ENCODE measurements around the gene WRAP73.

The WRAP73 gene

DNA sequence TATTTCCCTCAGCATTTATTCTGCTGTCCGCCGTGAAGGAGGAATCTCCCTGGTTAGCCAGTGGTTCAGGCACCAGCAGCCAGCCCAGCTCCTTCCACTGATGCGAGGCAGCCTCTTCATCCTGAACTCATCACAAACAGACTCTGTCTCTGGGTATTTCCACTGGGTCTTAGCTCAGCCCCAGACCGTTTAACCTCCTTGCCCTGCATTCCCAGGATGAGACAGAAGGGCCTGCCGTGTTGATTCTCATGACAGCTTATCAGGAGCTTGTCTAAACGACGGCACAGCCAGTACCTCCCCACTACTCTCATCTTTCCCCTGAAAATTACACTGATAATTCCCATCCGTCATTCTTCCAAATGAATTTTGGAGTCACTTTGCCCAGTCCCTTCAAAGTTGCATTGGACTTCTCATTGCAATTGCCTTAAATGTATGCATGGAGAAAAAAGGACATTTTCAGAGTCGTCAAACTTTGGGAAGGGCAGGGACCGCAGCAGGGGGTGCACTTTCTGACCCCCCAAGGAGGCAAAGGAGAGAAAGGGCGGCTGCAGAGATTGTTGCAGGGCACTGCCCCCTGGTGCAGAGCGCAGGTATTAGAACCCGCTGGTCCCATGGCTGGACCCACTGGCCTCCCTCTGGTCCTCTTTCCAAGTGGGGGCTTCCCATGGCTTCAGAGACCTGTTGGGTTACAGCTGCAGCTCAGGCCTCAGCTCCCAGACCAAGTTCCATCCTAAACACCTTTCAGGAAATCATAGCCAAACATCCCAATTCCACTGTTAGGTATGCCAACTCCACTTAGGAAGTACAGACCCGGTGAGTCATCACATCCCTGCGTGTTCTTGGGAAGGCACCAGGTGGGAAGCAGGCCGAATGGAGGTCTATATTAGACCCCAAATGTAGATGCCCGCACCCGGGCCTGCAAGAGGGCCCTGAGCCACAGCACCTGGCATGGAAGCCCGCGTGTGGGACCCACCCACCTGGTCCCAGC is 34.9 kb downstream of the WRAP73 start:
- DNase-seq (ENCODE audit: low read depth in 2 of 3, low spot score in 2 of 3) = no peak

DNA sequence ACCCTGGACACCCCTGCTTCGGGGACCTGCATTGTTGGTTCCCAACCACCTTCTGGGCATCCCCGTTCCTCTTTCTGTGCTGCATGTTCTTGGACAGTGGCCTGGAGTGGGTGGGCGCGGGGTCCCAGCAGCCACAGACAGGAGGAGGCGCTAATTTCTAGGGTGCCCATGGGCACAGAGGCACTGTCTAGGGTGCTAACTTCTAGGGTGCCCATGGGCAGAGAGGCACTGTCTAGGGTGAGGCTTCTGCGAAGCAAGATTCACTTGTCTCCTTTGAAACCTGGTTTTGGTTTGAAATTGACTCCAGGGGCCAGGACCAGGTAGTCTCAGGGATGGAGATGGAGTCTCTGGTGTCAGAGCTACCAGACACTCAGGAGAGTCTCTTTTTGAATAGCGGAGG is 37.8 kb downstream of the WRAP73 start:
- DNase-seq (ENCODE audit: low read depth in 2 of 3, low spot score in 2 of 3) = no peak

DNA sequence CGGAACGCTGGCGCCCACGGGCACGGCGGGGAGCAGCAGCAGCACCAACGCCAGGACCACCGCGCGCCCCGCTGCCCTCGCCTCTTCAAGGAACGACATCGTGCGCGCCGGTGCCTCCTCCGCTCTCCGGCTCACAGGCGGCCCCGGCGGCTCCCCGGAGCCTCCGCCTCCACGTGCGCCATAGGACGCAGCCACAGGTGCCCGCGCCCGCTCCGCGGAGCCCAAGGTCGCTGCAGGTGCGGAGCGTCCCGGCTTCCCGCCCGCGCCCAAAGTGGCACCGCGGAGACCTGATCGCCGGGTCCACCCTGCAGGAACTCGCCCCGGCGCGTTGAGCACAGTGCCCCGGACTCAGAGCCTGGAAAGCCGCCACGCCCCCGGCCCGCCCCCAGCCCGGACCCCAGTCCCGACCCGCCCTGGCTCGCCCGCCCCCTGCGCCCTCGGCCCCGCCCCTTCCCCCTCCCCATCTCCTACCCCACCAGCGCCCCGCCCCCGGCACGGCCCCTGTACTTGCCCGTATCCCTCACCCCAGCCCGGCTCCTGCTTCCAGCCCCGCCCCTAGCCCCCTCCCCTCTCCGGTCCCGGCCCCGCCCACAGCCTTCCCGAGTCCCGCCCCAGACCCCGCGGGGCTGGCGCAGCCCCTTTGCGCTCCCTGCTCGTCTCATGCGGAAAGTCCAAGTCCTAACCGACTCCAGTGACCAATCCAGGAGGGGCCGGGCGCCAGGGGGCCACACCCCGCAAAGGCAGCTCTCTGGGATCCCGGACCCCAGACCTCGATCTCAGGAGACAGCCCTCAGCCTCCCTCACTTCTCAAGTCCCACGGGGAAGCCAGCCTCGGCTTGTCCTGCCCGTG is 38.5 kb downstream of the WRAP73 start, which contains the start of gene MEGF6:
Gene MEGF6, minus strand, starts transcription at position 339 of the 850 bp plus-strand sequence. Its CDS starts 240 bp downstream, at position 99.
- DNase-seq (ENCODE audit: low read depth in 2 of 3, low spot score in 2 of 3) = peak in 2 of 3 experiments; percentile 23 to 24

DNA sequence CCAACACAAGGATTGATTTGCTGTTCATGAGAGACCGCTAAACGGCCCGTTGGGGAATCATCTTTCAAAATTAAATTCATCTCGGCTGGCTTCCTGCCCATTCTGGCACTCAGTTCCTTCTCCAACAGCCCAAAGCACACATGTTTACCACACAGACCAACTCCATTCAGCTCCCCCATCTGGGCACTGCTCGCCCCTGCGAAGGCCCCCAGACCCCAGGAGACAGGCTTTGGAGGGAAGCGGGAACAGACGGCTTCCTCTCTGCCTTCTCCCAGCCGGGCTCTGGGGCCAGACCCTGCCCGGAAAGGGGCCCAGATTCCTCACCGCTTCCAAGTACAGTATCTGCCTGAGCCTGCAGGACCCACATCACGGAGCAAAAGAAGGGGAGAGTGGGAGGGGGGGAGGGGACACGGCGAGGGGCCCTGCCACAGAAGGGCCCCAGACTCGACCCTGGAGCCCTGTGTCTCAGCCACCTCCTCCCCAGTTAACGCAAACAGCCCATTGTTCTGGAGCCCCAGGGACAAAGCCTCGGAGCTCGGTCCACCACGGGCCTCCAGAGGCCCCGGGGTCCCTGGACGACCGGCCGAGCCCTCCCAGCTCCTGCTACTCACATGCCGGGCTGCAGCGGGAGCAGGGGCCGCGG is 39.3 kb downstream of the WRAP73 start:
- no peak for DNase-seq (ENCODE audit: low read depth in 2 of 3, low spot score in 2 of 3)

DNA sequence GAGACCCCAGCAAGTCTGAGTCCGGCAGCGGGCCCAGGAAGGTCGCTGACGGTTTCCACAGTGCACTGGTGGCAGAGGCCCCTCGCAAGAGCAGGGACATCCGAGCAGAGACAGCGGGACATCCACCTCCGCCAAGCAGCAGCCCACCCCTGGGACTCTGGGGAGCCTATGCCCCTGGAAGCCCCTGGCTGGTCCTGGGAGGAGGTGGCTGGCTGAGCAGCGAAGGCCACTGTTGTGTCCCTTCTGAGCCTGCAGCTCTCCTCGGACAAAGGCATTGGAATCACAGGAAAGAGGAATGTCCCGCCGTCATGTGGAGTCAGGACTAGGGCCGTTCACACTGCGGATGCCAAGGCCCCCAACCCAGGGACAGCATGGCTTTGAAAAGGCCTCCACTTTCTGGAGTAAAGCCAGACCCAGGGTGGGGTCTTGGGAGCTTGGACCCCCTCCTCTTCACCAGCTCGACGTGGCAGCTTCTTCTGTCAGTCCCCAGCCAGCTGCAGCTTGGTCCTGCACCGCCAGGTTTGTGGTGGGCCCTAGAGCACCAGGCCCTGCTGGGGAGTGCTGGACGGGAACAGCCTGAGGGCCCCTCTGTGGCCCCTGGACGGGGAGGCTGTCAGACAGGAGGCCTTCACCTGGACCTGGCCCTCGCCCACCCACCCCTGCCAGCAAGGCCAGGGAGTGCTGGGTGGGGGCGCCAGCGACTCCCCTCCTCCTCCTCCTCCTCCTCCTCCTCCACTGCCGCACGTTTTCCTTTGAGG is 40.0 kb downstream of the WRAP73 start:
- no peak for DNase-seq (ENCODE audit: low read depth in 2 of 3, low spot score in 2 of 3)

DNA sequence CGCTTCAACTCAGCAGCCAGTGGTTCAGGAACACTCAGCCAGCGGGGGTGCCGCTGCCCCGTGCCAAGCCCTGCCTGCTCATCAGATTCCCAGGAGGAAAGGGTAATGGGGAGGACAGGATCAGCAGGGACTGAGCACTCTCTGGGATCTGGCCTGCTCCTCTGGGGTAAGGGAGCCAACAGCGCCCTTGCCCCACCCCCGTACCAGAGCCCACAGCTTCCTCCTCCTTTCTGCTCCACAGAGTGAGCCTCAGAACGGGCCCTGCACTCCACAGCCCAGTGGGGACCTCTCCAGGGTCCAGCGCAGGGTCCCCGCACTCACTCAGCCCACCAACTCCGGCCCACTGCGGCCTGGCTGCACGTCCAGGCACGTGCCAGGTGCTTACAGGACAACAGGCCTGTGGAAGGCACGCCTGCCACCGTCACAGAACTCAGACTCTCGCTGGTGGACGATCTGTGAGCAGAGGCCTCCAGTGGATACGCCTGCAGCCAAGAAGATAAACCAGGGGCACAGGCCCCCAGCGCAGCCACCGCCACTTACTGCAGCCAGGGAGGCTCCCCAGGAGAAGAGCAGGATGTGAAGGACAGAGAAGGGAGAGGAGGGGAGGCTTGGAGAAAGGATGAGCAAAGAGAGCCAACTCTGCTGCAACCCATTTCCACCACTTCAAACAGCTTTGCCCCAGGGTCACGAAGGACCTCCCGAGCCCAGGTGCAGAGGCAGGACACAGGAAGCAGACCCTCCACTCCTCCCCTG is 40.7 kb downstream of the WRAP73 start:
- DNase-seq (ENCODE audit: low read depth in 2 of 3, low spot score in 2 of 3) = no peak

DNA sequence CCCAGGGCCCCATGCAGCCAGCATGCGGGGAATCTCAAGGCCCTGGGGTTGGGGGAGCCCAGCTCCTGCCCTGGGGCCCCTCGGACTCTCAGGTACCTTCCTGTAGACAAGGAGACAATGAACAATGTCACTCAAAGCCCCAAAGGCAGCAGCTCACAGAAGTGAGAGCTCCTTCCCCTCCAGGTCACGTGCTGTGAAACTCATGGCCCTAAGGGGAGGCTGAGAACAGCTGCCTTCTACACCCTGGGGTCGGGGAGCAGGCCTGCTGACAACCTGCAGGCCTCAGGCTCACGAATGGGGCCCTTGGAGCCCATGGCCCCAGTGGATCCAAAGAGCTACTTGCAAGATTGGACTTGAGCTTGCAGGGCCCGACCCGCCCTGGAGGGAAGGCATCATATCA is 41.7 kb downstream of the WRAP73 start:
- DNase-seq (ENCODE audit: low read depth in 2 of 3, low spot score in 2 of 3) = no peak

DNA sequence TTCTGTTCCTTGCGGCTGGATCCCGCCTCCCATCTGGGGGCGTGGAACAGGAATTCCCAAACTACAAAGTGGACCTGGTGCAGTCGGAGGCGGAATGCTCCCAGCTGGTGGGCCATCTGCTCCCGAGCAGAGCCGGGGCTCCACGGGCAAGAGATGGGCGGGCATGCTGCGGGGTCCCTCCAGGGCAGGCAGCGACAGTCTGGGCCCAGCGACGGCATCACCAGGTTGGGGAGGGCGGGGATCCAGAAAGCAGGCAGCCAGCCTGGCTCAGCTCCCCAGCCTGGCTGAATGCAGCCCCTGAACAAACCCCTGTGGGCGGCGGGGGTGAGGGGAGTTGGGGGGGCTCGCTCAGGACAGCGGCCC is 42.2 kb downstream of the WRAP73 start:
- DNase-seq (ENCODE audit: low read depth in 2 of 3, low spot score in 2 of 3) = no peak

DNA sequence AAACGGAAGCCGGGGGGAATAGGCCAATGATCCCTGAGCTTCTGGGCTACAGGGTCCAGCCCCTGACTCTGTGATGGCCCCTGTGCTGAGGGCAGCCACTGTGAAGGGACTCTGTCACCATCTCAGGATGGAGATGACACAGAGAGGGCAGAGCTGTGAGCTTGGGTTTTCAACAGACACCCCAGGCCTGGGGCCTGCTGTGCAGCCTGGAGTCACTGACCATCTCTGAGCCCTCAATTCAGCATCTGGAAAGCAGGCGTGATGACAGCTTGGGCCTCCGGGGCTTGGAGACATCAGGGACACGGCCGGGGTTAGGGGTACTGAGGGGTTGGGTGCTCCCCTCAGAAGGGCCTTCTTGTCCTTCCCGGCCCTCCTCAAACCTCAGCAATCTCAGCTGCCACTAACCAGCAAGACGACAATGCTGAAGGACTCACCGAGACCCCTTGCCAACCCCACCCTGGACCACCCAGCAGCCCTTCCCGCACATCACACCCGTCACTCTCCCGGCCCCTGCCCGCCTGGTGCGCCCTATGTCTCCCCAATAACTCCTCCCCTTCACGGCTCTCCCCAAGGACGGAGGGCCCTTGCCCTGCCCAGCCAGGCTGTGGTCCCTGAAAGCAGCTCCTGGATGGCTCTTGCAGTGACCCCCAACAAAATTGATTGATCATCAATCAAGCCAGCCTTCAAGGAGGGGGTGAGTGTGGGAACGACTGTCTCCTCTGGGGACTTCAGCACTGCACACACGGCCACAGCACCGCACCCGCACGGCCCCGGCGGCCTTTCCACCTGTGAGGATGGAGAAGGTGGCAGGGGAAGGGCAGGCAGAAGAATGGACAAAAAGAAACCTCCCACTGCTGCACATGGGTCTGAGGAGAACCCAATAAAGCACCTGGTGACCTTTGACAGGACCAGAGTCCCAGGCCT is 42.9 kb downstream of the WRAP73 start:
- DNase-seq (ENCODE audit: low read depth in 2 of 3, low spot score in 2 of 3) = no peak

DNA sequence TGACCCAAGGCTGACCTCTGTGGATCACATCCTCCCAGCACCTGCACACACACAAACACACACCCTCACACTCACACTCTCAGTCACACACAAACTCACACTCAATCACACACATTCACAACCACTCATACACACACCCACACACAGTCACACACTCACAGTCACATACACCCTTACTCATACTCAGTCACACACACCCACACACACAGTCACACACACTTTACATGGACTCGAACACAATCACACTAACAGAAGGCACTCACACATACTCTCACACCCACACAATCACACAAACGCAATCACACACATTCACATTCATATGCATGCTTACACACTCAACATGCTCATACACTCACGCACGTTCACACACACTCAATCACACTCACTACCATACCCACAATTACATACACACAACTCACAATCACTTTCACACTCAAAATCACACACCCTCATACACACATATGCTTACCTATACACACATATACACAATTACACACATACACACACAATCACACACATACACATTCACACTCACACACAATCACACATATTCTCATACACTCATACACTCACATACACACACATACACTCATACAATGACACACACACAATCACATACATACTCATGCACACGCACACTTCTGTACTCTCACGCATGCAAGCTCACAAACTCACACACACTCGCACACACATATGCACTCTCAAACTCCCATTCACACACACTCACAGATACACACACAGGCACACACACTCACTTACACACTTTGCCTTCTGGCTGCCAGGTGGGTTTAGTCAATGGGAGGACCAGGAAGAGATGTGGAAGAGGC is 44.7 kb downstream of the WRAP73 start:
- no peak for DNase-seq (ENCODE audit: low read depth in 2 of 3, low spot score in 2 of 3)

DNA sequence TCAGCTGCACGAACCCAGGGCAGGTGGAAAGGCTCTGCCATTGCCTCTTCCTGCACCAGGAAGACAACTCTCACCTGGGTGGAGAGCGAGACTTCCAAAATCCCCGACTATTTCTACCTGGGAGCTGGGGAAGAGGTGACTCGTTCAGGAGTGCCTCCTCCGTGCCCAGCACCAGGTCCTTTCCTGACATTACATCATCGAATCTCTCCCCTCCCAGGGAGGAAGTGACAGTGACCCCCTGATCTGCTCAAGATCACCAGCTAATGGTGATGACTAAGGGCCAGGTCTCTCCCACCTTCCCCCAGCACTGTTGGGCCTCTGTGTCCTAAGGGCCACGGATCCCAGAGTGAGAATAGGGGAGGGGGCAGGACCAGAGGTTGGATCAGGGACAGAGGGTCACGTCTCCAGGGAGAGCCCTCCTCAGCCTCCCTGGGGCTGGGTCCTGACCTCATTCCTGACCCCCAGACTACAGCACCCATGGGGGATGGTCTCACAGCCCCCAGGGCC is 45.4 kb downstream of the WRAP73 start:
- no peak for DNase-seq (ENCODE audit: low read depth in 2 of 3, low spot score in 2 of 3)

DNA sequence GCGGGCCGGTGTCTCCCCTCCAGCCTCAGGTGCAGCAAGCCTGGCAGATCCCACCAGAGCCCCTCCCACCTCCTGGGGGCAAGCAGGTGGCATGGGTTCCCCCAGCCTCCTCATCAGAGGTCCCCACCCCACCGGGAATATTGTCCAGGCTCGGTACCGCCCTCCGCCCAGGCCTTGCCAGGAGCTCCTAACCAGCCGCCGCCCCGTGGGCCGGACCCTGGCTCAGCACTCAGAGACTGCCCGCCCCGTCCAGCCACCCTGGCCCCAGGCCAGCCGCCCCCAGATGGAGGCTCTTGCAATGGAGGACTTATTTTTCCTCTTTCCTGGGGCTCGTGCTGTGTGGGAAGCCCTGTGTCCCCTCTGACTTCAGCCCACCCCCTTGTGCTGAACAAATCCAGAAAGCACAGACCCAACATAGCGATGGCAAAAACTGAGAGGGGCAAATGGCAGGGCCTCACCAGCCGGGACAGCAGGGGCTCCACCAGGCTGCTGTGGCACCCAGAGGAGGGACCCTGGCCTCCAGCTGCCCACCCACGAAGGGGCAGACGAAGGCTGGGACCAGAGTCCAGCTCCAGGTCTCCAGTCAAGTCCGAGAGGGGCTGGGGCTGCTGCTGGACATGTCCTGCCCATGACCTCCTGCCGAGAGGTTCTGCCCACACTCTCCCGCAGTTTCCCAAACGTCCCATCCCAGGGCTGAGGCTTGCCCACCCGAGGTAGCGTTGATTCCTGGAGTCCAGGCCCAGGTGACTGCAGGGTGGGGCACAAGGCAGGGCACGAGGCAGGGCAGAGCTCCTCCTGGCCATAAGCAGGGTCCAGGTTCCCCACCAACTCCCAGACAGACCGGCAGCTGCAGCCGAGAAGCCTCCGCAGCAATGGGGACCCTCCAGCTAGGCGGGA is 46.1 kb downstream of the WRAP73 start:
- no peak for DNase-seq (ENCODE audit: low read depth in 2 of 3, low spot score in 2 of 3)

DNA sequence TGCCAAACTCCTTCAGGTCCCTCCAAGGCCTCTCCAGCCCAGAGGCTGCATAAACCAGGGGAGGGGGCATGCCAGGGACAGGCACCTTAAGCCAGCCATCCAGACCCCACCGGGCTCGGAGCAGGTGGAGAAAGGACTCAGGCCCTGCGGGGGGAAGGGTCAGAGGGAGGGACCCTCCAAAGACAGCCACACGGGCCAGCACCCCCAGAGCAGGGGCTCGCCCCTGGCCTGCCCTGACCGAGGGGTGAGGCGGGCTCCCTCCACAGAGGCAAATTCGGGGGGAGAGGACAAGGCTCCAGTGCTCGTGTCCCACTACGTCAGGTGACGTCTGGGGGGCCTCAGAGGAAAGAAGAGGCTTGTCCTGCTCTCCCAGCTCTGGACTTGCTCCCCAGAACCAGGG is 46.7 kb downstream of the WRAP73 start:
- DNase-seq (ENCODE audit: low read depth in 2 of 3, low spot score in 2 of 3) = no peak

DNA sequence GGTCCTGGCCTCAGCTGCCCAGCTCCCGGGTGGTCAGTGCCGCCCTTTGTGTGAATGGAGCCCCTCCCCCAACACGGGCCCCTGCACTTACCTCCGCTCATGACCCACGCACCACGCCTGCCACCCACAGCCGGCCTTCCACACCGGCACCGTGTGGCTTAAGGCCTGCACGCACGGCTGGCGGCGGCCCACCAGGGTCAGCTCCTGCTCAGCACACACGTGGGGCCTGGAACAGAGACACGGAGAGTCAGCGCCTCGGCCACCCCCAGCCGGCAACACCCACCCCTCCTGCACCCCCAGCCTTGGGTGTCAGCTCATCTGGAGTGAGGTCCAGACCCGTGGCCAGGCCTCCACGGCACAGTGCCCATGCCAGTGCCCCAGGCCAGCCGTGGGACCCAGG is 47.5 kb downstream of the WRAP73 start:
- no peak for DNase-seq (ENCODE audit: low read depth in 2 of 3, low spot score in 2 of 3)

DNA sequence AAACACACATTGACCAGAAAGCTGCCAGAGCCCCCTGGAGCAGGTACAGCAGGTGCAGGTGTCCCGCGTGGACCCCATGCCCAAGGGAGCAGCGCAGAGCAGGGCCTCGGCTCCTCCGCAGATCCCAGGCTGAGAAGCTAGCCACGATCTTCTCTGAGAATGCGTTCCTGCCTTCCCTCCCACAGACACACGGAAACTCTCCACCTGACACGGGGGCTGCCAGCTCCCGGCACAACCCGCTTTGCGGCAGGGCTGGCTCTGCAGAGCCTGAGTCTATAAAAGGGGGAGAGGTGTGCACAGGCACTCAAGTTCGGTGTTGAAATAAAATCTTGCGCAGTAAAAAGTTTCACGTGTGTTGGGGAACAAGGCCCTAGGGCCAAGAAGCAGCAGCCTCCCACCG is 48.2 kb downstream of the WRAP73 start:
- DNase-seq (ENCODE audit: low read depth in 2 of 3, low spot score in 2 of 3) = no peak

DNA sequence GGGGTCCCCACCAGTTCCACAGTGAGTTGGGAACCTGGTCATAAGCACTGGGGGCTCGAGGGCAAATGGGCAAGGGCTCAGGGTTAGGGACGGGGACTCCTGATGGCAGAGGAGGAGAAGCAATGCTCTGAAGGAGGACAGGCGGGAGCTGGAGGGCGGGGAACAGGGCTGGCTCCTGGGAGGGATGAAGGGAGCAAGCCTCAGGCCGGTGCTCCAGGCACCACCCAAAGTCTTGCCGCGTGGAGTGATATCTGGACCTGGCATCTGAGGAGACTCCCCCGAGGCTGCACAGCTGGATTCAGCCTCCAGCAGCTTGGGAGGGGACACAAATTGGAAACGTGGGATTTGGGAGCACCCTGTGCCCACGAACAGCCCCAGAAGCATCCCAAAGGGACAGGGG is 49.5 kb downstream of the WRAP73 start:
- DNase-seq (ENCODE audit: low read depth in 2 of 3, low spot score in 2 of 3) = no peak

DNA sequence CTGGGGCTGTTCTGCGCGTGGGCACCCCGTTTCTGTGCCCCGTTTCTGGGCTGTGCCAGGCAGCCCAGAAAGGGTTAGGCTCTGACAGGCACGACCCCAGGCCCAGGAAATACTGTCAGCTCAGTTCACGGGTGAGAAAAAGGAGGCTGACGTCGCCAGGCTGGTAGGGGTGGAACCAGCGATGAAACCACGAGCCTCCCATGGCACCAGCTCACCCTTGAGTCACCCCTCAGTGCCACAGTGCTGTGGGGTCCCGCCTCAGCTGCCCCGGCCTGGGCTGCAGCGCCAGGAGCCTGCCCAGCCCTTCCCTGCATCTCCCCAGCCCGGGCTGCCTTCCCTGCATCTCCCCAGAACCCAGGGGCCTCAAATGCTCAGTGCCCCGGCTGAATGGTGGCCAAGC is 50.1 kb downstream of the WRAP73 start:
- no peak for DNase-seq (ENCODE audit: low read depth in 2 of 3, low spot score in 2 of 3)
